Uterus (tissue), 4 donors: ENCODE data around the gene ZNF534. TPM values are rescaled to one million over a fixed set of nuclear protein-coding genes. Genes with fewer than 3 reads are reported as not detected.

ENCODE experiments used
- DNase-seq, 2 donors: peaks; one replicate each; pipeline ENCODE4 v3.0.0-alpha.2; 2019 to 2020
- H3K27ac ChIP-seq, 2 donors: fragments of 200-600 bp; sonication (generic); 1 replicate in 1 of 2; 2 replicates in 1 of 2; pipeline ENCODE4 v1.5.1; 2016 to 2018
- H3K27me3 ChIP-seq, 2 donors: fragments of 200-600 bp; sonication (generic); one replicate each; pipeline ENCODE4 v1.5.1; 2018 to 2019; ENCODE audit warnings: control low read depth in 1 of 2
- H3K36me3 ChIP-seq, 2 donors: fragments of 200-600 bp; sonication (generic); one replicate each; pipeline ENCODE4 v1.5.1; 2019; ENCODE audit warnings: control low read depth in 1 of 2
- H3K4me1 ChIP-seq, 2 donors: fragments of 200-600 bp; sonication (generic); one replicate each; pipeline ENCODE4 v1.5.1; 2018 to 2019; ENCODE audit warnings: control low read depth in 1 of 2
- H3K4me3 ChIP-seq, 2 donors: fragments of 200-600 bp; sonication (generic); 1 replicate in 1 of 2; 2 replicates in 1 of 2; pipeline ENCODE4 v1.5.1; 2018 to 2019; ENCODE audit warnings: mild to moderate bottlenecking in 1 of 2
- H3K9me3 ChIP-seq, 2 donors: fragments of 200-600 bp; sonication (generic); one replicate each; pipeline ENCODE4 v1.5.1; 2019; ENCODE audit warnings: control low read depth in 1 of 2
- CTCF ChIP-seq, 4 experiments: fragments of 200-600 bp in 2 of 4; fragments of 450-650 bp in 2 of 4; sonication (generic) in 2 of 4; IDR thresholded peaks; one replicate each; pipeline ENCODE4 v1.5.1; 2016 to 2019; ENCODE audit warnings: antibody characterized with exemption in 4 of 4, mild to moderate bottlenecking in 2 of 4, moderate library complexity in 1 of 4
- POLR2A ChIP-seq, 2 donors: fragments of 450-650 bp; IDR thresholded peaks; one replicate each; pipeline ENCODE4 v1.6.1; 2016; ENCODE audit warnings: antibody characterized with exemption in 2 of 2, mild to moderate bottlenecking in 1 of 2, moderate library complexity in 1 of 2
- intact Hi-C: fragments of 100-400 bp; cut with DNase I; formaldehyde crosslinking; loops from one replicate; pipeline ENCODE4 v1.15.1; 2023; ENCODE audit warnings: low total_unique reads
- total RNA-seq, 4 donors: library from RNA; depleted of rRNA in 3 of 4; stranded (reverse); fragments of >200 nt in 3 of 4; gene quantifications; one replicate each; pipeline versions ENCODE4 v1.1.0 to v1.2.4, GENCODE V29; 2014 to 2023
- donor health status: DM: yes; HTN: yes; CAD: no.

Gene ZNF534
- total RNA-seq, result under 1 TPM in 3 of 4 donors, not detected in 1; 0.29 to 0.46 (median 0.35) TPM

GRCh38 chr19:52428937-52429336 lies at the start of gene ZNF534:
Gene ZNF534 (plus strand): TSS chr19:52429148. CDS start chr19:52431475, 2,327 bp downstream.
- Histone ChIP-seq H3K27me3 (no peaks in the 10 kb centered on the region), H3K4me3 (no peak within 1 kb of the TSS), H3K9me3 (peaks cover 0 to 10% of the 10 kb centered on the region in 2 donors), H3K27ac (no peak within 1 kb of the TSS), H3K36me3 (no peaks in the 10 kb centered on the region), H3K4me1 (no peaks in the 10 kb centered on the region)
- TF ChIP-seq POLR2A (IDR thresholded peaks at IDR 0.05) (no peak), CTCF (IDR thresholded peaks at IDR 0.05) (no peak)
- DNase-seq, result no peak
- intact Hi-C loops, result no loop called here

GRCh38 chr19:52391135-52391534 lies 37.8 kb upstream of the ZNF534 start:
- no peaks in the 10 kb centered on the region for H3K27me3 ChIP-seq
- H3K4me1 ChIP-seq, result no peaks in the 10 kb centered on the region
- H3K36me3 ChIP-seq, result no peaks in the 10 kb centered on the region
- no peak overlapping the region for H3K27ac ChIP-seq
- TF ChIP-seq CTCF (IDR thresholded peaks at IDR 0.05) (no peak), POLR2A (IDR thresholded peaks at IDR 0.05) (no peak)
- H3K9me3 ChIP-seq, result peaks cover 4 to 21% of the 10 kb centered on the region in 2 donors
- DNase-seq, result no peak
- H3K4me3 ChIP-seq, result no peak overlapping the region
- intact Hi-C loops, result no loop called here

GRCh38 chr19:52397310-52398080 lies 31.5 kb upstream of the ZNF534 start, which contains the start of gene ZNF528:
Gene ZNF528 (plus strand): TSS chr19:52397849. CDS start chr19:52402014, 4,165 bp downstream.
- H3K4me1 ChIP-seq, result no peaks in the 10 kb centered on the region
- peak; percentile 94 to 96 for DNase-seq
- H3K9me3 ChIP-seq, result peaks cover 0 to 3% of the 10 kb centered on the region in 2 donors
- peak within 1 kb of the TSS; percentile 54 to 71 for H3K4me3 ChIP-seq
- intact Hi-C loops, result loop anchor here (5.0 kb wide), 1 partner anchor 240 kb away; the partner anchor contains the start of gene ZNF83
- no peaks in the 10 kb centered on the region for H3K36me3 ChIP-seq
- H3K27me3 ChIP-seq, result no peaks in the 10 kb centered on the region
- H3K27ac ChIP-seq, result peak within 1 kb of the TSS; percentile 44 to 68
- peak in 1 of 4 experiments; percentile 20 for TF ChIP-seq CTCF (IDR thresholded peaks at IDR 0.05)
- peak in 1 of 2 donors; percentile 55 for TF ChIP-seq POLR2A (IDR thresholded peaks at IDR 0.05)

- Histone ChIP-seq H3K27me3 (no peaks in the 10 kb centered on the region), H3K4me1 (no peaks in the 10 kb centered on the region), H3K4me3 (peak overlapping the region; percentile 54 to 71), H3K27ac (peak overlapping the region; percentile 29 to 68), H3K36me3 (no peaks in the 10 kb centered on the region), H3K9me3 (peaks cover 0 to under 1% of the 10 kb centered on the region in 2 donors)
- no peak for DNase-seq
- intact Hi-C loops, result loop anchor here (5.0 kb wide), 1 partner anchor 239 kb away; the partner anchor contains the start of gene ZNF83
- TF ChIP-seq POLR2A (IDR thresholded peaks at IDR 0.05) (no peak), CTCF (IDR thresholded peaks at IDR 0.05) (no peak)
Measured at GRCh38 chr19:52398081-52398441, 30.9 kb upstream of the ZNF534 start.

GRCh38 chr19:52410276-52410675 lies 18.7 kb upstream of the ZNF534 start:
- Histone ChIP-seq H3K36me3 (no peaks in the 10 kb centered on the region), H3K4me3 (no peak overlapping the region), H3K27me3 (no peaks in the 10 kb centered on the region), H3K27ac (no peak overlapping the region), H3K4me1 (no peaks in the 10 kb centered on the region), H3K9me3 (peaks cover 0 to 53% of the 10 kb centered on the region in 2 donors)
- intact Hi-C loops, result no loop called here
- no peak for TF ChIP-seq CTCF (IDR thresholded peaks at IDR 0.05)
- TF ChIP-seq POLR2A (IDR thresholded peaks at IDR 0.05), result no peak
- DNase-seq, result no peak
